ENCODE results near the gene FER1L5. TPM values are rescaled to one million over a fixed set of nuclear protein-coding genes. Genes with fewer than 3 reads are reported as not detected.

FER1L5 gene
- total and polyA plus RNA-seq, 2 donors (not counting 1 experiment from before 2014, with no cell fraction given): not detected

DNA sequence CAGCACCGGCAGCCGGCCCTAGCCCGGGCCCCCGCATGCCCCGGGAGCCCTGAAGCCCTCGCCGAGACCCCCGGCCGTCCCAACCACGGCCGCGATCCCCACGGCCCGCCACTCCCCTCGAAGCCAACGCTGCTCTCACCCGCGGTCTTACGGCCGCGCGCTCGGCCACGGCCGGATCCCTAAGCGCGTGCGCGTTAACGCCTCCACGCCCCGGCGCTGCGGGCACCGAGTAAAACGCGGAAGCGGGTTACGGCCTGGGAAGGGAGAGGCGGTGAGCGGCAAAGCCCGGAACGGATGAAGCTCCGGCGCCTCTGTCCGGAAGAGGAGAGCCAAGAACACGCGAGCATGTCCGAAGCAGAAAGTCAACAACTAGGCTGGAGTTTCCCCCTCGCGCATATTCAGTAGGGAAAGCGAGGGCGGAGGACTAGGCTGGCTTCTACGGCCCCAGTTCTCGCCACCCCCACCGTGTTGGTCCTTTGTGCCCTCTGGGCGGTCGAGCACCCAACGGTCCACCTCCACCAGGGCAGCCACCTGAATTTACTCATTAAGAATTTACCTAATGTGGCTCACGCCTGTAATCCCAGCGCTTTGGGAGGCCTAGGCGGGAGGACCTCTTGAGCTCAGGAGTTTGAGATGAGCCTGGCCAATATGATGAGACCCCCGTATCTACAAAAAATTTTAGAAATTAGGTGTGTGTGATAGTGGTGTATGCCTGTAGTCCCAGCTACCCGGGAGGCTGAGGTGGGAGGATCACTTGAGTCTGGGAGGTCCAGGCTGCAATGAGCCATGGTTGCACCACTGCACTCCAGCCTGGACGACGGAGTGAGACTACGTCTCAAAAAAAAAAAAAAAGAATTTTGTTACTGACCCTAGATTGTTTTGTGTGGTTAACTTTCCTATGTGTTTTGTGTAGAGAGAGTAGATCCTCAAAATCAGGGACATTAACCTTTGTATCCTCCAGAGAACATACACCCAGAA lies 4.1 kb upstream of the FER1L5 start, which contains the start of gene KANSL3:
Gene KANSL3, minus strand, starts transcription at position 169 of the 978 bp plus-strand sequence. CDS start 1,177 bp downstream, outside the sequence.
- Histone ChIP-seq H3K79me2 (ENCODE audit: control insufficient read depth, insufficient read depth, low read length) (peaks cover 42% of the 10 kb centered on the region), H3K27me3 (replicated peaks in 1 of 4; ENCODE audit: control extremely low read depth in 1 of 4, control insufficient read depth in 3 of 4, insufficient read depth in 4 of 4, low read length in 3 of 4) (no peaks in the 10 kb centered on the region), H3K9me3 (ENCODE audit: control extremely low read depth in 1 of 3, control insufficient read depth in 2 of 3, insufficient read depth in 1 of 3, low read length in 2 of 3) (no peaks in the 10 kb centered on the region), H2AFZ (ENCODE audit: insufficient read depth, low read depth, low read length, poor library complexity, severe bottlenecking) (peak within 1 kb of the TSS; percentile 93), H3K36me3 (replicated peaks in 1 of 2; ENCODE audit: control extremely low read depth in 1 of 2, control insufficient read depth in 1 of 2, extremely low read depth in 1 of 2, insufficient read depth in 2 of 2, low read length in 1 of 2) (peaks cover 6 to 15% of the 10 kb centered on the region in 2 experiments), H3K4me1 (ENCODE audit: control insufficient read depth in 2 of 2, insufficient read depth in 2 of 2, low read length in 2 of 2) (peaks cover 20 to 24% of the 10 kb centered on the region in 2 donors), H4K20me1 (ENCODE audit: control insufficient read depth, insufficient read depth, low read length, poor library complexity, severe bottlenecking) (peaks cover 17% of the 10 kb centered on the region), H3K9ac (ENCODE audit: low read length) (peak within 1 kb of the TSS; percentile 79), H3K4me3 (ENCODE audit: control extremely low read depth in 1 of 5, extremely low read depth in 1 of 5, insufficient read depth in 1 of 5, low read depth in 2 of 5, low read length in 4 of 5) (peak within 1 kb of the TSS; percentile 81 to 96 (median 88)), H3K27ac (ENCODE audit: low read length in 2 of 2) (peak within 1 kb of the TSS; percentile 57 to 88), H3K4me2 (replicated peaks; ENCODE audit: low read depth, low read length, poor library complexity, severe bottlenecking) (peak within 1 kb of the TSS; percentile 89)
- peaks cover 4% of the 10 kb centered on the region for H3K27me3 Mint-ChIP-seq
- H3K4me3 Mint-ChIP-seq: peak within 1 kb of the TSS; percentile 98
- H3K9me3 Mint-ChIP-seq (ENCODE audit: insufficient read depth): no peaks in the 10 kb centered on the region
- ChIA-PET CTCF (interaction anchor here (2.3 to 3.2 kb wide), 3 partner anchors 122 to 219 kb away, joined by 8 to 15 read pairs (median 9); partner anchors contain the start of genes ANKRD39 and CNNM4), POLR2A (interaction anchor here (1.0 to 2.6 kb wide), 3 partner anchors 102 to 178 kb away, joined by 4 to 13 read pairs (median 7); partner anchors contain the start of genes CNNM3 and CNNM4)
- TF ChIP-seq, protein P1, sequence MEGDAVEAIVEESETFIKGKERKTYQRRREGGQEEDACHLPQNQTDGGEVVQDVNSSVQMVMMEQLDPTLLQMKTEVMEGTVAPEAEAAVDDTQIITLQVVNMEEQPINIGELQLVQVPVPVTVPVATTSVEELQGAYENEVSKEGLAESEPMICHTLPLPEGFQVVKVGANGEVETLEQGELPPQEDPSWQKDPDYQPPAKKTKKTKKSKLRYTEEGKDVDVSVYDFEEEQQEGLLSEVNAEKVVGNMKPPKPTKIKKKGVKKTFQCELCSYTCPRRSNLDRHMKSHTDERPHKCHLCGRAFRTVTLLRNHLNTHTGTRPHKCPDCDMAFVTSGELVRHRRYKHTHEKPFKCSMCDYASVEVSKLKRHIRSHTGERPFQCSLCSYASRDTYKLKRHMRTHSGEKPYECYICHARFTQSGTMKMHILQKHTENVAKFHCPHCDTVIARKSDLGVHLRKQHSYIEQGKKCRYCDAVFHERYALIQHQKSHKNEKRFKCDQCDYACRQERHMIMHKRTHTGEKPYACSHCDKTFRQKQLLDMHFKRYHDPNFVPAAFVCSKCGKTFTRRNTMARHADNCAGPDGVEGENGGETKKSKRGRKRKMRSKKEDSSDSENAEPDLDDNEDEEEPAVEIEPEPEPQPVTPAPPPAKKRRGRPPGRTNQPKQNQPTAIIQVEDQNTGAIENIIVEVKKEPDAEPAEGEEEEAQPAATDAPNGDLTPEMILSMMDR (IDR thresholded peaks at IDR 0.05): no peak
- TF ChIP-seq EZH2 (IDR thresholded peaks at IDR 0.05; ENCODE audit: borderline replicate concordance, insufficient read depth, low read depth, low read length, poor library complexity, severe bottlenecking): no peak
- H3K27ac Mint-ChIP-seq: peak within 1 kb of the TSS; percentile 96
- ATAC-seq (ENCODE audit: low read depth): peak; percentile 89
- WGBS (ENCODE audit: insufficient coverage): 2% methylated on average over 54 of the region's 67 CpGs
- peak; percentile 96 for DNase-seq
- intact Hi-C loops (cut with micrococcal nuclease): loop anchor here (1.0 to 10.0 kb wide), 7 partner anchors 102 to 314 kb away; partner anchors contain the start of genes ANKRD39, ARID5A, CNNM3 and CNNM4
- H3K4me1 Mint-ChIP-seq: peaks cover 42% of the 10 kb centered on the region
